Adrenal gland (tissue), 12 donors: ENCODE results near the gene PTPRN2. TPM values are rescaled to one million over a fixed set of nuclear protein-coding genes. Genes with fewer than 3 reads are reported as not detected.

Experiments
- DNase-seq, 7 donors: peaks; one replicate each; pipeline ENCODE4 v3.0.0-alpha.2; 2019 to 2020
- H3K27ac ChIP-seq, 5 donors: fragments of 200-600 bp; sonication (generic) in 4 of 5; 1 replicate in 3 of 5; 2 replicates in 2 of 5; pipeline versions ENCODE4 v1.5.1 to v1.8.0; 2016 to 2020; ENCODE audit warnings: mild to moderate bottlenecking in 1 of 5
- H3K27me3 ChIP-seq: fragments of 200-600 bp; 2 replicates; pipeline ENCODE4 v1.8.0; 2021
- H3K36me3 ChIP-seq, 2 donors: fragments of 200-600 bp; replicated peaks in 1 of 2; 1 replicate in 1 of 2; 2 replicates in 1 of 2; pipeline versions ENCODE4 v1.5.1 to v1.8.0; 2018 to 2022
- H3K4me1 ChIP-seq, 2 donors: fragments of 200-600 bp; replicated peaks in 1 of 2; 1 replicate in 1 of 2; 2 replicates in 1 of 2; pipeline versions ENCODE4 v1.5.1 to v1.8.0; 2018 to 2021
- H3K4me3 ChIP-seq, 4 donors: fragments of 200-600 bp; sonication (generic) in 3 of 4; one replicate each; pipeline ENCODE4 v1.5.1; 2016 to 2018
- H3K9me3 ChIP-seq, 3 donors: fragments of 200-600 bp; sonication (generic) in 1 of 3; replicated peaks in 1 of 3; 1 replicate in 2 of 3; 2 replicates in 1 of 3; pipeline versions ENCODE4 v1.5.1 to v1.8.0; 2016 to 2021
- CTCF ChIP-seq, 6 experiments: fragments of 450-650 bp in 4 of 6; fragments of 200-600 bp in 2 of 6; sonication (generic) in 1 of 6; IDR thresholded peaks; 1 replicate in 5 of 6; 2 replicates in 1 of 6; pipeline versions ENCODE4 v1.5.1 to v1.8.0; 2016 to 2021; ENCODE audit warnings: antibody characterized with exemption in 6 of 6, mild to moderate bottlenecking in 2 of 6, moderate library complexity in 1 of 6
- POLR2A ChIP-seq, 2 donors: fragments of 450-650 bp; IDR thresholded peaks; one replicate each; pipeline ENCODE4 v1.6.1; 2017; ENCODE audit warnings: antibody characterized with exemption in 2 of 2, mild to moderate bottlenecking in 2 of 2, moderate library complexity in 1 of 2
- WGBS, 4 donors: extraction: QIAGEN DNeasy Blood & Tissue Kit in 2 of 4; methylation state at CpG; one replicate each; pipeline versions ENCODE4 v1.1.5 to v1.1.7; 2013 to 2017; 5-methylcytosine and 5-hydroxymethylcytosine counted together
- intact Hi-C, 2 donors: fragments of 100-400 bp; cut with DNase I; formaldehyde crosslinking; loops; one replicate each; pipeline versions ENCODE4 v1.14.1 to v1.15.0; 2022 to 2023
- polyA plus RNA-seq, 3 donors: library from polyadenylated mRNA; stranded (reverse); fragments of 200-250 nt in 2 of 3; fragments of 350-450 nt in 1 of 3; fragmentation: Illumina TruSeq in 1 of 3; extraction: RNeasy Lipid Tissue Mini Kit (QIAGEN cat#74804) in 1 of 3; gene quantifications; one replicate each; pipeline ENCODE4 v1.2.3, GENCODE V29; 2013 to 2014
- total RNA-seq, 9 donors: library from RNA; depleted of rRNA in 4 of 9; stranded (reverse); fragments of >200 nt in 4 of 9; fragments of 120-200 nt in 1 of 9; fragmentation: NEBNext Ultra II Directional in 1 of 9; extraction: Animal tissue kit (Norgen Biotek cat#: 25700) in 1 of 9; gene quantifications; one replicate each; pipeline versions ENCODE4 v1.1.0 to v1.2.4, GENCODE V29; 2013 to 2023
- donor health status: healthy with polysubstance abuse.
- donor health status: Bipolar disorder and iron deficiency.
- donor health status: DM: yes; HTN: yes; CAD: no.
- donor health status: DM: no; HTN: no; CAD: no.
- donor health status: DM: no; HTN: no; CAD: no.
- donor health status: DM: yes; HTN: yes; CAD: no.

Gene PTPRN2
- total and polyA plus RNA-seq, 12 donors: 2.2 to 16.2 (median 3.4) TPM

- Histone ChIP-seq H3K36me3 (no peaks in the 10 kb centered on the region), H3K27me3 (no peaks in the 10 kb centered on the region), H3K27ac (no peak overlapping the region), H3K4me1 (no peaks in the 10 kb centered on the region), H3K9me3 (no peaks in the 10 kb centered on the region), H3K4me3 (no peak overlapping the region)
- intact Hi-C loops: no loop called here
- WGBS, 4 donors: 89 to 94% (median 93%) methylated on average over 42 of the region's 42 CpGs
- TF ChIP-seq CTCF (IDR thresholded peaks at IDR 0.05): no peak
- TF ChIP-seq POLR2A (IDR thresholded peaks at IDR 0.05): no peak
- DNase-seq: no peak
These were observed 785.5 kb downstream of the PTPRN2 start for GRCh38 chr7:157801971-157802675.

DNA sequence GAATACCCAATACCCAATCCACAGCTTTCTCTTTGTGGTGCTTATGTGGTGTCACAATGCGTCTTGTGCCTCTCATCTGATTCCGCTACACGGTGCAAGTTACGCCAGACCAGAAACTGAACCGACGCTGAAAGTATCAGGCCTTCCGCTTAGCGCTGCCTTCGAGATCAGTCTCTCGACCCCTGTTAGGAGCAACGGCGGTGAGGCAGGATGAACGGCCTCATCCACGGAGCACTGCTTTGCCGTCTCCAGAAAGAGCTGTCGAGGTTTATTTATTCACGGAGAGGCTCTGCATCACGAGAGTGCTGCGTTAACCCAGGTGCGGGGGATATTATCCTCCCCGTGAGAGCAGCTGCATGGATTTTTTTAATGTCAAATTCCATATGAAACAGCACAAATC lies 786.5 kb downstream of the PTPRN2 start:
- no peaks in the 10 kb centered on the region for H3K9me3 ChIP-seq
- no peaks in the 10 kb centered on the region for H3K27me3 ChIP-seq
- DNase-seq: no peak
- intact Hi-C loops: no loop called here
- TF ChIP-seq POLR2A (IDR thresholded peaks at IDR 0.05) (no peak), CTCF (IDR thresholded peaks at IDR 0.05) (no peak)
- no peak overlapping the region for H3K27ac ChIP-seq
- H3K4me1 ChIP-seq: no peaks in the 10 kb centered on the region
- 80 to 82% (median 81%) methylated on average over 21 of the region's 21 CpGs for WGBS, 4 donors
- no peak overlapping the region for H3K4me3 ChIP-seq
- H3K36me3 ChIP-seq: no peaks in the 10 kb centered on the region

- H3K4me3 ChIP-seq: no peak overlapping the region
- TF ChIP-seq POLR2A (IDR thresholded peaks at IDR 0.05) (no peak), CTCF (IDR thresholded peaks at IDR 0.05) (no peak)
- DNase-seq: no peak
- no peaks in the 10 kb centered on the region for H3K36me3 ChIP-seq
- H3K27ac ChIP-seq: no peak overlapping the region
- WGBS, 4 donors: 89 to 94% (median 94%) methylated on average over 15 of the region's 15 CpGs
- intact Hi-C loops: no loop called here
- no peaks in the 10 kb centered on the region for H3K4me1 ChIP-seq
- no peaks in the 10 kb centered on the region for H3K9me3 ChIP-seq
- H3K27me3 ChIP-seq: no peaks in the 10 kb centered on the region
These were observed 787.3 kb downstream of the PTPRN2 start for GRCh38 chr7:157800281-157800680.

GRCh38 chr7:157799076-157799685 lies 788.4 kb downstream of the PTPRN2 start:
- Histone ChIP-seq H3K27ac (no peak overlapping the region), H3K4me3 (no peak overlapping the region), H3K4me1 (no peaks in the 10 kb centered on the region), H3K27me3 (no peaks in the 10 kb centered on the region), H3K36me3 (no peaks in the 10 kb centered on the region), H3K9me3 (no peaks in the 10 kb centered on the region)
- DNase-seq: no peak
- intact Hi-C loops: no loop called here
- TF ChIP-seq CTCF (IDR thresholded peaks at IDR 0.05) (no peak), POLR2A (IDR thresholded peaks at IDR 0.05) (no peak)
- WGBS, 4 donors: 80 to 90% (median 83%) methylated on average over 15 to 19 of the region's 19 CpGs
